Skeletal muscle tissue (tissue), 4 donors: Measurements from ENCODE around the gene OR2V2. TPM values are rescaled to one million over a fixed set of nuclear protein-coding genes. Genes with fewer than 3 reads are reported as not detected.
"Not testable (repeated sequence)": the region's sequence is repeated elsewhere in the genome, so short reads cannot be mapped to it uniquely, and the experiment has no call there.

Experiments used
- H3K27ac ChIP-seq: one replicate; pipeline ENCODE4 v1.7.0; 2013; ENCODE audit warnings: mild to moderate bottlenecking, low read depth, low read length, inconsistent platforms
- H3K27me3 ChIP-seq, 3 donors: one replicate each; pipeline ENCODE4 v1.7.0; 2013; ENCODE audit warnings: low read length in 3 of 3; ENCODE audit not compliant: control insufficient read depth in 3 of 3, insufficient read depth in 3 of 3
- H3K36me3 ChIP-seq, 3 donors: one replicate each; pipeline ENCODE4 v1.7.0; 2013; ENCODE audit warnings: low read length in 3 of 3; ENCODE audit not compliant: control insufficient read depth in 3 of 3, insufficient read depth in 3 of 3
- H3K4me1 ChIP-seq, 3 donors: one replicate each; pipeline ENCODE4 v1.7.0; 2013; ENCODE audit warnings: low read length in 3 of 3, mild to moderate bottlenecking in 3 of 3; ENCODE audit not compliant: control insufficient read depth in 3 of 3, insufficient read depth in 3 of 3
- H3K4me3 ChIP-seq, 3 donors: one replicate each; pipeline ENCODE4 v1.7.0; 2013; ENCODE audit warnings: low read length in 3 of 3
- H3K9ac ChIP-seq, 3 donors: one replicate each; pipeline ENCODE4 v1.7.0; 2013; ENCODE audit warnings: low read length in 3 of 3, mild to moderate bottlenecking in 3 of 3, moderate library complexity in 2 of 3, low read depth in 1 of 3
- H3K9me3 ChIP-seq, 3 donors: one replicate each; pipeline ENCODE4 v1.7.0; 2013; ENCODE audit warnings: low read length in 3 of 3; ENCODE audit not compliant: control insufficient read depth in 3 of 3
- total RNA-seq: library from RNA; depleted of rRNA; stranded (reverse); fragments of >200 nt; gene quantifications from one replicate; pipeline ENCODE4 v1.2.3, GENCODE V29; 2014
- donor health status: Osteomylitis.

The OR2V2 gene
- total RNA-seq, 1 donor from 2014 or later, result not detected

- not testable (repeated sequence) for H3K36me3 ChIP-seq, H3K9ac ChIP-seq, H3K9me3 ChIP-seq, H3K4me1 ChIP-seq, H3K4me3 ChIP-seq, H3K27ac ChIP-seq
- H3K27me3 ChIP-seq, result peaks cover 46 to 51% (median 48%) of the 10 kb centered on the region in 3 donors
Measured at GRCh38 chr5:181104606-181105390, 42.6 kb upstream of the OR2V2 start.

DNA sequence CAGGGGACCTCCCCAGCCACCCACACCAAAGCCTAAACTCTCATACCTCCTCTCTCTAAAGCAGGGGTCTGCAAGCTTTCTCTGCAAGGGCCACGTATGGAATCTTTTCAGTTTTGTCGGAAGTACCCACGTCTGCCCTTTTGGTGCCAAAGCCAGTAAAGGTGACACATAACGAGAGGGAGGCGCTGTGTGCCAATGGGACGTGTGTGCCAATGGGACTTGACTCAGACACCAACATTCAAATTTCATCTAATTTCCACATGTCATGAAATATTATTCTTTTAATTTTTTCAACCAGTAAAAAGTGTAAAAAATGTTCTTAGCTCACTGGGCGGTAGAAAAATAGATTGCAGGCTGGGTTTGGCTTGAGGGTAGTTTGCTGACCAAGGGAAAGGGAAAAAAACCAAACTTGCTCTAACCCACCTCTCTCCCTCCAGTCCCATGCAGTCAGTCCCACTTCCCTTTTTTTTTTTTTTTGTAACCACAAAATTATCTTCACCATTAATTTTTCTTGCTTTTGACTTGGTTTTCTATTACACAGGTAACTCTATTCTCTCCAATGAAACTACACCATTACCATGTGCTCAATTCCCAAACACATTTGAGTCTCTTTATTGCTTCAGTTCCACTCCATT lies 41.9 kb upstream of the OR2V2 start:
- H3K36me3 ChIP-seq, result no peaks in the 10 kb centered on the region
- H3K9me3 ChIP-seq, result no peaks in the 10 kb centered on the region
- no peaks in the 10 kb centered on the region for H3K4me1 ChIP-seq
- no peak overlapping the region for H3K27ac ChIP-seq
- no peak overlapping the region for H3K4me3 ChIP-seq
- peaks cover 45 to 51% (median 46%) of the 10 kb centered on the region in 3 donors for H3K27me3 ChIP-seq
- H3K9ac ChIP-seq, result no peak overlapping the region

DNA sequence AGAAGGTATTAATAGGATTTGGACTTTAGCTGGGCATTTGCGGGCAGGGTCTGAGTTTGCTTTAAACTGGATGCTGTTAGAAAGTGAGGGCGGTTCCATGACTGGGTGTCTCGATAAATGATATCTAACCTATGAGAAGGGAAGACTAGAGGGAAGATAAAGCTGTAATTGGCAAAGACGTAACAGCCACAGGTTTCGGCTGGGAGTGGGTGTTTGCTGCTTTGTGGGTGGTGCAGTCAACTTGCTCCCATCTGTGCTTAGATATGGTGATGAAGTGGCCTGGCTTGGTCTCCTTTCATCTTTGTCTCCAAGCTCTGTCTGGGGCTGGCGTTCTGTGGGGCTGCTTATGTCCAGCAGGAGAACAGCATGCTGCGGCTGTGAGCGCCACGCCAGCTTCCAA lies 39.7 kb upstream of the OR2V2 start:
- Histone ChIP-seq H3K9me3 (no peaks in the 10 kb centered on the region), H3K27ac (no peak overlapping the region), H3K36me3 (no peaks in the 10 kb centered on the region), H3K9ac (no peak overlapping the region), H3K4me3 (no peak overlapping the region), H3K27me3 (peaks cover 57% of the 10 kb centered on the region in 3 donors), H3K4me1 (no peaks in the 10 kb centered on the region)

GRCh38 chr5:181108578-181109165 lies 38.7 kb upstream of the OR2V2 start:
- no peak overlapping the region for H3K27ac ChIP-seq
- no peaks in the 10 kb centered on the region for H3K9me3 ChIP-seq
- no peaks in the 10 kb centered on the region for H3K36me3 ChIP-seq
- peaks cover 57 to 58% (median 57%) of the 10 kb centered on the region in 3 donors for H3K27me3 ChIP-seq
- H3K9ac ChIP-seq, result no peak overlapping the region
- no peaks in the 10 kb centered on the region for H3K4me1 ChIP-seq
- H3K4me3 ChIP-seq, result no peak overlapping the region

GRCh38 chr5:181109489-181110013 lies 37.8 kb upstream of the OR2V2 start:
- H3K4me3 ChIP-seq, result no peak overlapping the region
- H3K9me3 ChIP-seq, result no peaks in the 10 kb centered on the region
- H3K27me3 ChIP-seq, result peaks cover 61 to 64% (median 62%) of the 10 kb centered on the region in 3 donors
- no peak overlapping the region for H3K9ac ChIP-seq
- H3K4me1 ChIP-seq, result no peaks in the 10 kb centered on the region
- H3K36me3 ChIP-seq, result no peaks in the 10 kb centered on the region
- H3K27ac ChIP-seq, result no peak overlapping the region

DNA sequence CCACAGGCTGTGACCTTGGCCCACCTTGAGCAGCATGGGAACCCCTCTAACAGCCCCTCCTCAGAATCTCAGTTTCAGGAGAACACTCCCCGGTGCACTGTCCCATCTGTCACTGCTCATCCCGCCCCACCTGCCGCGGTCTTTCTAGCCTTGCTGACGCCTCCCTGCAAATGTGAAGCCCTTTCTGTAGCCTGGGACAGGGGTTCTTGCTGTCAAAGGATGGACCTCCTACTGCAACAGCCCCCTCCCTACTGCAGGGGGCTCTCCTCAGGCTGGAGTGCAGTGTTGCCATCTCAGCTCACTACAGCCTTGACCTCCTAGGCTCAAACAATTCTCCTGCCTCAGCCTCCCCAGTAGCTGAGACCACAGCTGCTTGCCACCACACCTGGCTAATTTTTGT lies 36.4 kb upstream of the OR2V2 start:
- H3K9me3 ChIP-seq, result no peaks in the 10 kb centered on the region
- H3K36me3 ChIP-seq, result no peaks in the 10 kb centered on the region
- no peak overlapping the region for H3K27ac ChIP-seq
- peaks cover 0 to 2% (median 0%) of the 10 kb centered on the region in 3 donors for H3K4me1 ChIP-seq
- peaks cover 66 to 71% (median 67%) of the 10 kb centered on the region in 3 donors for H3K27me3 ChIP-seq
- H3K4me3 ChIP-seq, result no peak overlapping the region
- no peak overlapping the region for H3K9ac ChIP-seq

DNA sequence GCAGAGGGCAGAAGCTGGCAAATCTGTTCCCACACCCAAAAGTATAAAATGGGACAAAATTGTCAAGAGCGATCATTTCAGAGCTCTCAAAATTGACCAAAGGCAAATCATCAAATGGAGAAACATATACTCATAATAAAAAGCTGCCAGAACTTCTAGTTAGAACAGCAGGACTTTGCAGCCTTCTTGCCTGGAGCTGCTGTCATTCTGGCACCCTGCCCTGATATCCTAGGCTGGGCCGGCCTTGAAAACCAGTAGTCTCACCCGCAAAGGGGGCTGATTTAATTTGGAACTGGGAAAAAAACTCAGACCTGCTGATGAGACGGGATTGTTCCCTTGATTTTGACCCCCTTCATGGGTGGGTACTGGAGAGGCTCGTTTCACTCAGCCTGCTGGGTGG lies 34.9 kb upstream of the OR2V2 start:
- Histone ChIP-seq H3K4me1 (peaks cover 0 to 2% (median 0%) of the 10 kb centered on the region in 3 donors), H3K27ac (no peak overlapping the region), H3K9ac (no peak overlapping the region), H3K9me3 (no peaks in the 10 kb centered on the region), H3K27me3 (peaks cover 54 to 68% (median 67%) of the 10 kb centered on the region in 3 donors), H3K4me3 (no peak overlapping the region), H3K36me3 (no peaks in the 10 kb centered on the region)

DNA sequence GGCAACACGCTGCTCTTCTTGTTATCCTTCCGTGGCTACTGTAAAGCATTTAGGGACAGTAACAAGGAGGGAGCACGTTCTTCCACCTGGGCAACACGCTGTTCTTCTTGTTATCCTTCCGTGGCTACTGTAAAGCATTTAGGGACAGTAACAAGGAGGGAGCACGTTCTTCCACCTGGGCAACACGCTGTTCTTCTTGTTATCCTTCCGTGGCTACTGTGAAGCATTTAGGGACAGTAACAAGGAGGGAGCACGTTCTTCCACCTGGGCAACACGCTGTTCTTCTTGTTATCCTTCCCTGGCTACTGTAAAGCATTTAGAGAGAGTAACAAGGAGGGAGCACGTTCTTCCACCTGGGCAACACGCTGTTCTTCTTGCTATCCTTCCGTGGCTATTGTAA lies 33.8 kb upstream of the OR2V2 start:
- not testable (repeated sequence) for H3K9me3 ChIP-seq, H3K9ac ChIP-seq, H3K4me1 ChIP-seq, H3K4me3 ChIP-seq, H3K27ac ChIP-seq, H3K36me3 ChIP-seq
- peaks cover 47 to 61% (median 57%) of the 10 kb centered on the region in 3 donors for H3K27me3 ChIP-seq

- Histone ChIP-seq H3K27ac (no peak overlapping the region), H3K9ac (no peak overlapping the region), H3K4me3 (no peak overlapping the region), H3K27me3 (peaks cover 43 to 59% (median 55%) of the 10 kb centered on the region in 3 donors), H3K4me1 (peaks cover 0 to 2% (median 0%) of the 10 kb centered on the region in 3 donors), H3K9me3 (no peaks in the 10 kb centered on the region), H3K36me3 (no peaks in the 10 kb centered on the region)
Measured at GRCh38 chr5:181114284-181114843, 33.0 kb upstream of the OR2V2 start.
